C4-2B (cell line): Measurements from ENCODE around the gene SPINDOC.

Source experiments
- H3K27ac ChIP-seq: fragments of 450-650 bp; 2 replicates; pipeline ENCODE4 v1.5.1; 2017
- ZFX ChIP-seq: fragments of 450-650 bp; IDR thresholded peaks from 2 replicates; pipeline ENCODE4 v1.6.1; 2017
- TF ChIP-seq, protein P1 (sequence below): fragments of 450-650 bp; conservative IDR thresholded peaks from 2 replicates; pipeline ENCODE4 v1.5.1; 2017; ENCODE audit warnings: mild to moderate bottlenecking

The SPINDOC gene

DNA sequence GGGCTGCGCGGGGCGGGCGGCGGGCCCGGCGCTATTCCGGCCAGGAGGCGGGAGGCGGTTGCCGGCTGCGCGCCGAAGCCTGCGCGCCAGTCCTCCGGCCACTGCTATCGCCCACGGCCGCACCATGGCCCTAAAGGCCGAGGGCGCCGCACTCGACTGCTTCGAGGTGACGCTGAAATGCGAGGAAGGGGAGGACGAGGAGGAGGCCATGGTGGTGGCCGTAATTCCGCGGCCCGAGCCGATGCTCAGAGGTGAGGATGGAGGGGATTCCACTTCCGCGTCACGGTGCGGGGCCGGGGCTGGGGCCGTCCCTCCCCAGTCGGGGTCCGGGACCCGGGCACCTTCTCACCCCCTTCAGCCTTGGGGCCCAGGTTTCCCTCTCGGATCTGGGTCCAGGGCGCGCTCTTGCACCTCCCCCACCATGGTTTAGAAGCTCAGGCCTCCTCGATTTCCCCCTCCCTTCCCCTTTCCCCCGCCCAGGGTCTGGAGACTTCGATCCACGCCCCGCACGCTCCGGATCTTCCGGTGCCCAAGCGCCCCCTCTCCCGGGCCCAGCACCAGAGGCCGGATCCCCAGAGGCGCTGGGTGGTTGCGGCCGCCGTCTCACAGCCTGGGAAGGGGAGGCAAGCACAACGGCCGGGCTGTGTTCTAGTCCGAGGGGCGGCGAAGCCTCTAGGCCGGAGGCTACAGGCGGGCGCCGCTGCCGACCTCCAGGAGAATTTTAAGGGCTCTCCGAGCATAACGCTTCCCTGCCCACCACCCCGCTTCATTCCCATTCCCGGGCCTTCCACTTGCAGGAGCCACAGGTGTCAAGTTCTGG, 517 bp downstream of the SPINDOC start:
- H3K27ac ChIP-seq: peak overlapping the region; percentile 82
- TF ChIP-seq, protein P1, sequence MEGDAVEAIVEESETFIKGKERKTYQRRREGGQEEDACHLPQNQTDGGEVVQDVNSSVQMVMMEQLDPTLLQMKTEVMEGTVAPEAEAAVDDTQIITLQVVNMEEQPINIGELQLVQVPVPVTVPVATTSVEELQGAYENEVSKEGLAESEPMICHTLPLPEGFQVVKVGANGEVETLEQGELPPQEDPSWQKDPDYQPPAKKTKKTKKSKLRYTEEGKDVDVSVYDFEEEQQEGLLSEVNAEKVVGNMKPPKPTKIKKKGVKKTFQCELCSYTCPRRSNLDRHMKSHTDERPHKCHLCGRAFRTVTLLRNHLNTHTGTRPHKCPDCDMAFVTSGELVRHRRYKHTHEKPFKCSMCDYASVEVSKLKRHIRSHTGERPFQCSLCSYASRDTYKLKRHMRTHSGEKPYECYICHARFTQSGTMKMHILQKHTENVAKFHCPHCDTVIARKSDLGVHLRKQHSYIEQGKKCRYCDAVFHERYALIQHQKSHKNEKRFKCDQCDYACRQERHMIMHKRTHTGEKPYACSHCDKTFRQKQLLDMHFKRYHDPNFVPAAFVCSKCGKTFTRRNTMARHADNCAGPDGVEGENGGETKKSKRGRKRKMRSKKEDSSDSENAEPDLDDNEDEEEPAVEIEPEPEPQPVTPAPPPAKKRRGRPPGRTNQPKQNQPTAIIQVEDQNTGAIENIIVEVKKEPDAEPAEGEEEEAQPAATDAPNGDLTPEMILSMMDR: no peak
- TF ChIP-seq ZFX: peak; percentile 84

DNA sequence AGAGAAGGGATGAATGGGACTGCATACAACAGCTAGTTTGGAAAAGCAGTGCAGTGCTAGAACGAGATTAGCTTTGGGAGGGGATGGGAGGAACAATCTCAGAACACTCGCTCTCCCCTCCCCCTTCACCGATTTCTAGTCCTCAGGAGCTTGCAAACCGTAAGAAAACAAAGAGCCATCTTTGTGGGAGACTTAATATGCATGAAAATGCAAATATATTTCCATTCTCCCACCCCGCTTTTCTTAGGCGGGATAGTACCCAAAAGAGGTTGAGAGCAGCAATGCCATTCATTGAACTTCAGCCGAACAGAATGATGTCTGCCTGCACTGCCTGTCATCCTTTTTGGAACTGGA, 1.1 kb downstream of the SPINDOC start:
- peak overlapping the region; percentile 82 for H3K27ac ChIP-seq
- TF ChIP-seq, protein P1: no peak
- no peak for TF ChIP-seq ZFX

DNA sequence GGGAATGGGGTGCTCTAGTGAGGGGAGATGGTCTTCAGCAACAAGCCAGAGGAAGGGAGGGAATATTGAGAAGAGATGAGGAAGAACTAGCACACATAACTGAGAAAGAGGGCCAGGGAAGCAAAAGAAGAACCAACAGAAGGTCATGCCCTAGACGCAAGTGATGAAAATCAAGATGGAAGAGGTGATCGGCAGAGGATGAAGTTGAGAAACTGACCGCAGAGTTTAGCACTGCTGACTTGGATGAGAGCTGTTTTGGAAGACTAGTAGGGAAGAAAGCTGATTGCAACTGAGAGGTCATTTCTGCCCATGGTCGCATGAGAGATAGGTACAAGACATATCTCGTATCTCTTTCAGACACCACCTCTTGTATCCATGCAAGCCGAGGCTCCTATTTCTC, 2.9 kb downstream of the SPINDOC start:
- TF ChIP-seq, protein P1: no peak
- no peak for TF ChIP-seq ZFX
- H3K27ac ChIP-seq: no peak overlapping the region

DNA sequence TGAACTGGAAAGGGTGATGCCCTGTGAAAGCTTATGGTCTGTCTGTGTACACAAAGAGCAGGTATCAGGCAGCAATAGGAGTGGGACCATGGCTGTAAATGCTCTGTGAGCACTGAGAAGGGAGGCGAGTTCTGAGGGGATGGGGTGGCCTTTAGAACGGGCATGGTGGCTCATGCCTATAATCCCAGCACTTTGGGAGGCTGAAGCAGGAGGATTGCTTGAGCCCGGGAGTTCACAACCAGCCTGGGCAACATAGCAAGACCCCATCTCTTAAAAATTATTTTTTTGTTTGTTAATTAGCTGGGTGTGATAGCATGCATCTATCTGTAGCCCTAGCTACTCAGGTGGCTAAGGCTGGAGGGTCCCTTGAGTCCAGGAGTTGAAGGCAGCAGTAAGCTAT, 3.5 kb downstream of the SPINDOC start:
- H3K27ac ChIP-seq: no peak overlapping the region
- TF ChIP-seq, protein P1: no peak
- TF ChIP-seq ZFX: no peak

DNA sequence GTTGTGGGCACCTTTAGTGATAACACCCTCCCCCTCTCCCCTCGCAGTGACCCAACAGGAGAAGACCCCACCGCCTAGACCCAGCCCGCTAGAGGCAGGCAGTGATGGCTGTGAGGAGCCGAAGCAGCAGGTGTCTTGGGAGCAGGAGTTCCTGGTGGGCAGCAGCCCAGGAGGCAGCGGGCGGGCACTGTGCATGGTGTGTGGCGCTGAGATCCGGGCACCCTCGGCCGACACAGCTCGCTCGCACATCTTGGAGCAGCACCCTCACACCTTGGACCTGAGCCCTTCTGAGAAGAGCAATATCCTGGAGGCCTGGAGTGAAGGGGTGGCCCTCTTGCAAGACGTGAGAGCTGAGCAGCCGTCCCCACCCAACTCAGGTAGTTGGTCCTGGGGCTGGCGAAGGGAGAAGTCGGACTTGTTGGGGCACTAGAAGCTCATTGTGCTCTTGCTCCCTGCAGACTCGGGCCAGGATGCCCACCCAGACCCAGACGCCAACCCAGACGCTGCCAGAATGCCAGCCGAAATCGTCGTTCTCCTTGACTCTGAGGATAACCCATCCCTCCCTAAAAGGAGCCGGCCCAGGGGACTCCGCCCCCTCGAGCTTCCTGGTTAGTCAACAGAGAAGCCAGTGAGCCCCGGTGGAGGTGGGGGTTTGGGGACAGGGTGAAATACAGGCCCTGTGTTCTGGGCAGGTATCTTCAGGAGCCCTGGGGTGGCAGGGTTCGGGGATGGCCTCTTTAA, 4.7 kb downstream of the SPINDOC start:
- no peak for TF ChIP-seq ZFX
- TF ChIP-seq, protein P1: no peak
- H3K27ac ChIP-seq: no peak overlapping the region

DNA sequence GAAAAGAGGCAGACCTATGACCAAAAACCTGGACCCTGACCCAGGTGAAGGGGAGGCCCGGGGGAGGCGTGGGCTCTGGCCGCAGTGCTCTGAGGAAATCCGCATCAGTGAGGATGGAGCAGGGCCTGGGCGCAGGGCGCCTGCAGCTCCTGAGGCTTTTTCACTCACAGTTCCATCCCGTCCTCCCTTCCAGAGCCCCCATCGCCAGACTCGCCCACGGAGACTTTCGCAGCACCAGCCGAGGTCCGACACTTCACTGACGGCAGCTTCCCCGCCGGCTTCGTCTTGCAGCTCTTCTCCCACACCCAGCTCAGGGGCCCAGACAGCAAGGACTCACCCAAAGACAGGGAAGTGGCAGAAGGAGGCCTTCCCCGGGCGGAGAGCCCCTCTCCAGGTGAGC, 5.4 kb downstream of the SPINDOC start:
- TF ChIP-seq, protein P1: no peak
- TF ChIP-seq ZFX: no peak
- no peak overlapping the region for H3K27ac ChIP-seq

DNA sequence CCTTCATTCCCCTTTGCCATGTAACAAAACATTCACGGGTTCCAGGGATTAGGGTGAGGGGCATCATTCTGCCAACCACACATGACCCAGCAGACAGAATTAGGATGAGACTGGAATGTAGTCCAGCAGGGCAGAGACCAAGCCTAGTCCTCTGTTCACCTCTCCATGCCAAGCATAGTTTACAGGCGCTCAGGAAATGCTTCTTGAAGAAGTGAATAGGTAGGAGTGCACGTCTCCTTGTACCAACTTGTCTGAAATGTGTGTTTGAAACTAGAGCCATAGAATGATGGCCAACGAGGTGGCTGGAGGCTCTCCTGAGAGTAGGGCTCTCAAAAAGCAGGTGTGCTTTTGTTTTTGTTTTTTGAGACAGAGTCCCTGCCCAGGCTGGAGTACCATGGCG, 8.2 kb downstream of the SPINDOC start:
- H3K27ac ChIP-seq: no peak overlapping the region
- no peak for TF ChIP-seq ZFX
